Thyroid gland (tissue), 4 donors: ENCODE measurements around the gene ANKRD12. TPM values are rescaled to one million over a fixed set of nuclear protein-coding genes. Genes with fewer than 3 reads are reported as not detected.

Source experiments
- DNase-seq, 2 donors: peaks; one replicate each; pipeline ENCODE4 v3.0.0-alpha.2; 2019
- H3K27ac ChIP-seq, 3 donors: fragments of 200-600 bp; sonication (generic); 1 replicate in 2 of 3; 2 replicates in 1 of 3; pipeline ENCODE4 v1.5.1; 2016 to 2019; ENCODE audit warnings: mild to moderate bottlenecking in 1 of 3, moderate library complexity in 1 of 3
- H3K27me3 ChIP-seq: fragments of 200-600 bp; sonication (generic); one replicate; pipeline ENCODE4 v1.5.1; 2019
- H3K36me3 ChIP-seq, 2 donors: fragments of 200-600 bp; sonication (generic); one replicate each; pipeline ENCODE4 v1.5.1; 2016 to 2019
- H3K4me1 ChIP-seq, 2 donors: fragments of 200-600 bp; sonication (generic); one replicate each; pipeline ENCODE4 v1.5.1; 2017 to 2019
- H3K4me3 ChIP-seq, 3 donors: fragments of 200-600 bp; sonication (generic); replicated peaks in 1 of 3; 1 replicate in 2 of 3; 2 replicates in 1 of 3; pipeline ENCODE4 v1.5.1; 2016; ENCODE audit warnings: mild to moderate bottlenecking in 1 of 3
- H3K9me3 ChIP-seq: fragments of 200-600 bp; sonication (generic); one replicate; pipeline ENCODE4 v1.5.1; 2017
- POLR2A ChIP-seq, 2 donors: fragments of 450-650 bp; IDR thresholded peaks; one replicate each; pipeline ENCODE4 v1.6.1; 2017; ENCODE audit warnings: antibody characterized with exemption in 2 of 2, mild to moderate bottlenecking in 2 of 2, moderate library complexity in 1 of 2
- WGBS, 2 donors: methylation state at CpG; one replicate each; pipeline ENCODE4 v1.1.5; 2017; 5-methylcytosine and 5-hydroxymethylcytosine counted together
- intact Hi-C: fragments of 100-400 bp; cut with DNase I; formaldehyde crosslinking; loops from one replicate; pipeline ENCODE4 v1.15.1; 2023
- total RNA-seq, 4 donors: library from RNA; depleted of rRNA; stranded (reverse); fragments of >200 nt; gene quantifications; one replicate each; pipeline ENCODE4 v1.2.3, GENCODE V29; 2016
- TF ChIP-seq, protein P1 (sequence below), 6 experiments: fragments of 200-600 bp in 3 of 6; fragments of 450-650 bp in 3 of 6; sonication (generic) in 3 of 6; IDR thresholded peaks; one replicate each; pipeline ENCODE4 v1.5.1; 2016 to 2019; ENCODE audit warnings: antibody characterized with exemption in 6 of 6, mild to moderate bottlenecking in 2 of 6, inconsistent platforms in 1 of 6, moderate library complexity in 1 of 6

The ANKRD12 gene
- total RNA-seq, 4 donors from 2014 or later = 74.6 to 155 (median 109) TPM

GRCh38 chr18:9139400-9140039, 2.9 kb downstream of the ANKRD12 start:
- no peaks in the 10 kb centered on the region for H3K27me3 ChIP-seq
- intact Hi-C loops = loop anchor here (10.0 kb wide), 1 partner anchor 195 kb away; the partner anchor contains the start of gene TWSG1
- 71 to 80% methylated on average over 7 of the region's 7 CpGs for WGBS, 2 donors

GRCh38 chr18:9140381-9140780, 3.8 kb downstream of the ANKRD12 start:
- H3K27me3 ChIP-seq = no peaks in the 10 kb centered on the region
- H3K4me3 ChIP-seq = no peak overlapping the region
- no peak for DNase-seq
- TF ChIP-seq POLR2A (IDR thresholded peaks at IDR 0.05) = no peak
- TF ChIP-seq, protein P1, sequence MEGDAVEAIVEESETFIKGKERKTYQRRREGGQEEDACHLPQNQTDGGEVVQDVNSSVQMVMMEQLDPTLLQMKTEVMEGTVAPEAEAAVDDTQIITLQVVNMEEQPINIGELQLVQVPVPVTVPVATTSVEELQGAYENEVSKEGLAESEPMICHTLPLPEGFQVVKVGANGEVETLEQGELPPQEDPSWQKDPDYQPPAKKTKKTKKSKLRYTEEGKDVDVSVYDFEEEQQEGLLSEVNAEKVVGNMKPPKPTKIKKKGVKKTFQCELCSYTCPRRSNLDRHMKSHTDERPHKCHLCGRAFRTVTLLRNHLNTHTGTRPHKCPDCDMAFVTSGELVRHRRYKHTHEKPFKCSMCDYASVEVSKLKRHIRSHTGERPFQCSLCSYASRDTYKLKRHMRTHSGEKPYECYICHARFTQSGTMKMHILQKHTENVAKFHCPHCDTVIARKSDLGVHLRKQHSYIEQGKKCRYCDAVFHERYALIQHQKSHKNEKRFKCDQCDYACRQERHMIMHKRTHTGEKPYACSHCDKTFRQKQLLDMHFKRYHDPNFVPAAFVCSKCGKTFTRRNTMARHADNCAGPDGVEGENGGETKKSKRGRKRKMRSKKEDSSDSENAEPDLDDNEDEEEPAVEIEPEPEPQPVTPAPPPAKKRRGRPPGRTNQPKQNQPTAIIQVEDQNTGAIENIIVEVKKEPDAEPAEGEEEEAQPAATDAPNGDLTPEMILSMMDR (IDR thresholded peaks at IDR 0.05) = no peak
- intact Hi-C loops = no loop called here
- H3K4me1 ChIP-seq = peaks cover 62 to 67% of the 10 kb centered on the region in 2 donors
- no peak overlapping the region for H3K27ac ChIP-seq
- WGBS, 2 donors = 69 to 77% methylated on average over 2 of the region's 2 CpGs
- no peaks in the 10 kb centered on the region for H3K36me3 ChIP-seq
- no peaks in the 10 kb centered on the region for H3K9me3 ChIP-seq

More at GRCh38 chr18:9139400-9140039, 2.9 kb downstream of the ANKRD12 start:
- DNase-seq = no peak
- Histone ChIP-seq H3K36me3 (no peaks in the 10 kb centered on the region), H3K9me3 (no peaks in the 10 kb centered on the region), H3K27ac (no peak overlapping the region), H3K4me1 (peaks cover 59 to 66% of the 10 kb centered on the region in 2 donors), H3K4me3 (no peak overlapping the region)
- TF ChIP-seq, protein P1 (IDR thresholded peaks at IDR 0.05) = no peak
- no peak for TF ChIP-seq POLR2A (IDR thresholded peaks at IDR 0.05)

DNA sequence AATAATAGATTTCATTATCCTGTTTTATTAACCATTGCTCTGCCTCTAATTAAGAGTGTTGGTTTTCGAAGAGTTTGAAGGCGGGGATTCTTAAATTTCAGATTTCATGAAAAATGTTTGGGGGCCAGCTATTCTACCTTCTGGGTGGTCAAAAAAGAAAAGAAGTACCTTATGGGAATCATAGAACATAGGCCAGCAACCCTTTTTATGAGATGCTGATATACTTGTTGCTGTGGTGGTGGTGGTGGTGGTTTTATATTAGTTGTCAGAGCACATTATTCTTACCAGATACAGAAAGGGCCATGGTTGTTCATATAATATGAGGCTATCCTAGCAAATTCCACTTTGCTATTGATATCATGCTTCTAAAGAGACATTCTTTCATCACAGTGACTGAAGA, 4.4 kb downstream of the ANKRD12 start:
- no peak for DNase-seq
- Histone ChIP-seq H3K27ac (no peak overlapping the region), H3K27me3 (no peaks in the 10 kb centered on the region), H3K4me3 (no peak overlapping the region), H3K9me3 (no peaks in the 10 kb centered on the region), H3K4me1 (peaks cover 58 to 70% of the 10 kb centered on the region in 2 donors), H3K36me3 (no peaks in the 10 kb centered on the region)
- intact Hi-C loops = no loop called here
- 96 to 97% methylated on average over 2 of the region's 2 CpGs for WGBS, 2 donors
- no peak for TF ChIP-seq POLR2A (IDR thresholded peaks at IDR 0.05)
- TF ChIP-seq, protein P1 (IDR thresholded peaks at IDR 0.05) = no peak

DNA sequence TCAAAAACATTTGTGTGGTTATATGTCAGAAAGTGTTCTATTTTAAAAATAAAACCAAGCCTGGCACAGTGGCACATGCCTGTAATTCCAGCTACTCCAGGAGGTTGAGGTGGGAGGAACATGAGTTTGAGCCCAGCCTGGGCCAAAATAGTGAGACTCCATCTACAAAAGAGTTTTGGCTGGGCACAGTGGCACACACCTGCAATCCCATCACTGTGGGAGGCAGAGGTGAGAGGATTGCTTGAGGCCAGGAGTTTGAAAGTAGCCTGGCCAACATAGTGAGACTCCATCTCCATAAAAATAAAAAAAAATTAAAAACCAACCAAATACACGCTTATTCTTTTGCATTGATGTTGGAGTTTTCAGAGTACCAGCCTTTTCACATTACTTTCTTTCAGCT, 9.6 kb downstream of the ANKRD12 start:
- no peak overlapping the region for H3K4me3 ChIP-seq
- H3K9me3 ChIP-seq = no peaks in the 10 kb centered on the region
- peaks cover 57 to 74% of the 10 kb centered on the region in 2 donors for H3K4me1 ChIP-seq
- TF ChIP-seq, protein P1 (IDR thresholded peaks at IDR 0.05) = no peak
- H3K36me3 ChIP-seq = no peaks in the 10 kb centered on the region
- no peak overlapping the region for H3K27ac ChIP-seq
- DNase-seq = no peak
- no peaks in the 10 kb centered on the region for H3K27me3 ChIP-seq
- intact Hi-C loops = loop anchor here (5.0 kb wide), 1 partner anchor 74 kb away; no protein-coding TSS in a partner anchor
- WGBS, 2 donors = 86 to 94% methylated on average over 1 of the region's 1 CpG

- peaks cover 47 to 73% of the 10 kb centered on the region in 2 donors for H3K4me1 ChIP-seq
- DNase-seq = peak; percentile 30 to 33
- no peaks in the 10 kb centered on the region for H3K36me3 ChIP-seq
- no peaks in the 10 kb centered on the region for H3K27me3 ChIP-seq
- 14 to 18% methylated on average over 1 of the region's 1 CpG for WGBS, 2 donors
- H3K9me3 ChIP-seq = no peaks in the 10 kb centered on the region
- no peak overlapping the region for H3K4me3 ChIP-seq
- intact Hi-C loops = loop anchor here (5.0 kb wide), 1 partner anchor 75 kb away; no protein-coding TSS in a partner anchor
- H3K27ac ChIP-seq = peak overlapping the region in 1 of 3 donors; percentile 36
- TF ChIP-seq, protein P1 (IDR thresholded peaks at IDR 0.05) = peak; percentile 9 to 83 (median 77)
- no peak for TF ChIP-seq POLR2A (IDR thresholded peaks at IDR 0.05)
Observed at GRCh38 chr18:9147440-9148202, 11.0 kb downstream of the ANKRD12 start.
